A549 (cell line): ENCODE data around the gene TRIM3. TPM values are rescaled to one million over a fixed set of nuclear protein-coding genes. Genes with fewer than 3 reads are reported as not detected.

Experiments
- ATAC-seq, 2 experiments: fragments of 200-7000 bp in 1 of 2; fragments of >200 bp in 1 of 2; cut with Nextera tagmentation in 1 of 2; cut with Tn5 transposase in 1 of 2; 3 replicates each; pipeline versions ENCODE4 v1.8.0 to v1.9.1; 2018 to 2020; ENCODE audit warnings: mild to moderate bottlenecking in 1 of 2, moderate library complexity in 1 of 2
- CTCF ChIA-PET: fragments of 300-600 bp; sonication (Branson Sonifier 250); formaldehyde crosslinking; extraction: SDS; loops from one replicate; lab custom pipeline; 2021; ENCODE audit warnings: antibody characterized with exemption, inconsistent platforms; lab: Yijun Ruan, JAX
- POLR2A ChIA-PET: fragments of 350-600 bp; formaldehyde crosslinking; extraction: SDS; loops from one replicate; lab custom pipeline; 2021; ENCODE audit warnings: antibody characterized with exemption, inconsistent platforms; lab: Yijun Ruan, JAX
- DNase-seq, 2 experiments: peaks; one replicate each; pipeline versions ENCODE4 v3.0.0 to v3.0.0-alpha.2; 2011 to 2016; ENCODE audit warnings: low read depth in 1 of 2, low spot score in 1 of 2
- FAIRE-seq: peaks from 2 replicates; lab custom pipeline; 2011; peaks lifted over from hg19 to GRCh38; lab: Jason Lieb, UNC
- H3K27ac ChIP-seq, 2 experiments: fragments of >200 bp; sonication (Bioruptor Twin); formaldehyde crosslinking; 3 replicates each; pipeline ENCODE4 v1.5.1; 2016 to 2017
- H3K4me1 ChIP-seq: fragments of >200 bp; sonication (Bioruptor Twin); formaldehyde crosslinking; 3 replicates; pipeline ENCODE4 v1.6.1; 2016
- H3K4me2 ChIP-seq: fragments of >200 bp; sonication (Bioruptor Twin); formaldehyde crosslinking; 3 replicates; pipeline ENCODE4 v1.6.1; 2016
- H3K4me3 ChIP-seq: fragments of >200 bp; sonication (Bioruptor Twin); formaldehyde crosslinking; 3 replicates; pipeline ENCODE4 v1.5.1; 2016
- H3K9me3 ChIP-seq: fragments of >200 bp; sonication (Bioruptor Twin); formaldehyde crosslinking; 3 replicates; pipeline ENCODE4 v1.6.1; 2016
- ATOH8 ChIP-seq: fragments of 250-450 bp; sonication (Bioruptor Pico); IDR thresholded peaks from 2 replicates; pipeline ENCODE4 v1.5.0; 2020; ENCODE audit warnings: low read depth, mild to moderate bottlenecking, moderate library complexity
- BHLHE40 ChIP-seq: IDR thresholded peaks from 2 replicates; pipeline ENCODE4 v1.6.1; 2012; ENCODE audit warnings: low read depth, low read length, inconsistent platforms
- CHD2 ChIP-seq: fragments of 150-350 bp; IDR thresholded peaks from 2 replicates; pipeline ENCODE4 v1.6.1; 2014; ENCODE audit warnings: low read length; ENCODE audit not compliant: partially characterized antibody
- E2F6 ChIP-seq: IDR thresholded peaks from 2 replicates; pipeline ENCODE4 v1.6.1; 2012; ENCODE audit warnings: low read depth, borderline replicate concordance
- EHF ChIP-seq: fragments of 250-450 bp; sonication (Bioruptor Pico); IDR thresholded peaks from 2 replicates; pipeline ENCODE4 v1.5.0; 2020; ENCODE audit warnings: mild to moderate bottlenecking
- ESRRA ChIP-seq: fragments of 150-350 bp; IDR thresholded peaks from 2 replicates; pipeline ENCODE4 v1.6.1; 2014; ENCODE audit warnings: mild to moderate bottlenecking, low read length, borderline replicate concordance
- FOXS1 ChIP-seq: fragments of 250-450 bp; sonication (Bioruptor Pico); IDR thresholded peaks from 2 replicates; pipeline ENCODE4 v1.5.0; 2020; ENCODE audit warnings: mild to moderate bottlenecking, moderate library complexity
- JUN ChIP-seq, 2 experiments: fragments of >200 bp; sonication (Bioruptor Twin); formaldehyde crosslinking; IDR thresholded peaks; 2 replicates in 1 of 2; 3 replicates in 1 of 2; pipeline ENCODE4 v1.6.1; 2016 to 2017
- KDM1A ChIP-seq: fragments of 200-600 bp; sonication (generic); IDR thresholded peaks from 2 replicates; pipeline ENCODE4 v1.6.1; 2016; ENCODE audit warnings: low read depth, mild to moderate bottlenecking
- KDM5A ChIP-seq: fragments of 200-600 bp; sonication (generic); IDR thresholded peaks from 2 replicates; pipeline ENCODE4 v1.6.1; 2016; ENCODE audit warnings: antibody characterized with exemption, mild to moderate bottlenecking
- MAFK ChIP-seq: fragments of 450-650 bp; IDR thresholded peaks from 2 replicates; pipeline ENCODE4 v1.6.1; 2014; ENCODE audit not compliant: partially characterized antibody
- MYC ChIP-seq: IDR thresholded peaks from 2 replicates; pipeline ENCODE4 v1.6.1; 2012; ENCODE audit warnings: mild to moderate bottlenecking, inconsistent platforms, low read length, improper control_type of control experiment, borderline replicate concordance
- PHF8 ChIP-seq: fragments of 200-600 bp; sonication (generic); IDR thresholded peaks from 2 replicates; pipeline ENCODE4 v1.6.1; 2016; ENCODE audit warnings: low read depth, mild to moderate bottlenecking, antibody characterized with exemption, moderate library complexity, borderline replicate concordance
- POLR2A ChIP-seq: IDR thresholded peaks from 2 replicates; pipeline ENCODE4 v1.6.1; 2012; ENCODE audit warnings: mild to moderate bottlenecking, low read length
- RAD21 ChIP-seq, 2 experiments: fragments of >200 bp in 1 of 2; sonication (Bioruptor Twin) in 1 of 2; formaldehyde crosslinking in 1 of 2; IDR thresholded peaks in 1 of 2; conservative IDR thresholded peaks in 1 of 2; 2 replicates in 1 of 2; 3 replicates in 1 of 2; pipeline ENCODE4 v1.6.1; 2012 to 2018; ENCODE audit warnings: inconsistent platforms in 1 of 2
- RNF2 ChIP-seq: fragments of 200-600 bp; sonication (generic); IDR thresholded peaks from 2 replicates; pipeline ENCODE4 v1.6.1; 2016; ENCODE audit warnings: low read depth, mild to moderate bottlenecking, antibody characterized with exemption, moderate library complexity, borderline replicate concordance
- SREBF2 ChIP-seq: fragments of 450-650 bp; IDR thresholded peaks from 2 replicates; pipeline ENCODE4 v1.6.1; 2014; ENCODE audit warnings: mild to moderate bottlenecking, moderate library complexity
- TP53 ChIP-seq: fragments of 250-450 bp; sonication (Bioruptor Pico); IDR thresholded peaks from 2 replicates; pipeline ENCODE4 v1.5.0; 2021; ENCODE audit warnings: mild to moderate bottlenecking, moderate library complexity
- USF2 ChIP-seq: fragments of 450-650 bp; IDR thresholded peaks from 2 replicates; pipeline ENCODE4 v1.6.1; 2014; ENCODE audit warnings: antibody characterized with exemption
- ZNF302 ChIP-seq: fragments of 250-450 bp; sonication (Bioruptor Pico); IDR thresholded peaks from 2 replicates; pipeline ENCODE4 v1.9.0; 2021; ENCODE audit warnings: inconsistent platforms, mild to moderate bottlenecking, moderate library complexity
- ZSCAN20 ChIP-seq: fragments of 250-450 bp; sonication (Bioruptor Pico); IDR thresholded peaks from 2 replicates; pipeline ENCODE4 v1.8.0; 2022; ENCODE audit warnings: mild to moderate bottlenecking, moderate library complexity
- WGBS: methylation state at CpG from one replicate; pipeline ENCODE4 v1.1.6; 2017; ENCODE audit errors: missing lambda C conversion rate; 5-methylcytosine and 5-hydroxymethylcytosine counted together
- polyA plus RNA-seq, 4 experiments: library from polyadenylated mRNA; depleted of rRNA in 3 of 4; stranded (reverse); fragments of >200 nt; fragmentation: RNase III in 1 of 4; extraction: RNeasy Plus Mini Kit Qiagen cat#74134 plus additional on column Dnase treatment in 1 of 4; gene quantifications; 2 replicates in 3 of 4; 3 replicates in 1 of 4; pipeline ENCODE4 v1.2.3, GENCODE V29; 2011 to 2017

Gene TRIM3
- polyA plus RNA-seq, 2 of the 4 experiments (the other 2 are of a cell fraction), result 10.0 to 17.5 TPM

GRCh38 chr11:6404342-6405051 lies 69.2 kb downstream of the TRIM3 start:
- TF ChIP-seq POLR2A, result no peak
- TF ChIP-seq USF2, result no peak
- TF ChIP-seq E2F6, result no peak
- TF ChIP-seq MAFK, result no peak
- no peak overlapping the region for H3K4me3 ChIP-seq
- H3K4me2 ChIP-seq, result no peak overlapping the region
- POLR2A ChIA-PET, result no interaction called here
- H3K9me3 ChIP-seq, result no peaks in the 10 kb centered on the region
- DNase-seq (no peak), ATAC-seq (peak; percentile 22 to 29; a peak in 3 of 6 replicates), FAIRE-seq (no peak)
- H3K4me1 ChIP-seq, result no peaks in the 10 kb centered on the region
- CTCF ChIA-PET, result interaction anchor here (1.0 to 2.8 kb wide), 7 partner anchors 14 to 72 kb away, joined by 3 to 9 read pairs (median 4); partner anchors contain the start of gene SMPD1
- no peak overlapping the region for H3K27ac ChIP-seq
- 82% methylated on average over 15 of the region's 16 CpGs for WGBS

GRCh38 chr11:6403539-6403938 lies 70.2 kb downstream of the TRIM3 start:
- no peak for TF ChIP-seq JUN (IDR thresholded peaks at IDR 0.05)
- no peak for TF ChIP-seq ATOH8 (CRISPR knock-in tag)
- no peak for TF ChIP-seq PHF8
- TF ChIP-seq BHLHE40, result no peak
- TF ChIP-seq SREBF2, result no peak
- TF ChIP-seq ZNF302, result no peak
- TF ChIP-seq MYC, result no peak
- TF ChIP-seq CHD2, result no peak
- TF ChIP-seq EHF (CRISPR knock-in tag), result no peak
- TF ChIP-seq POLR2A, result no peak
- no peak for TF ChIP-seq ZSCAN20 (CRISPR knock-in tag)
- TF ChIP-seq ESRRA, result no peak
- no peak for TF ChIP-seq TP53 (CRISPR knock-in tag)
- no peak for TF ChIP-seq RAD21 (conservative IDR thresholded peaks at IDR 0.05 in 1 of 2, IDR thresholded peaks at IDR 0.05 in 1 of 2)
- no peak for TF ChIP-seq KDM1A
- TF ChIP-seq FOXS1 (CRISPR knock-in tag), result no peak
- TF ChIP-seq RNF2, result no peak
- TF ChIP-seq USF2, result no peak
- TF ChIP-seq KDM5A, result no peak
- TF ChIP-seq, all 56 proteins: peak for 0
- no peaks in the 10 kb centered on the region for H3K9me3 ChIP-seq
- H3K27ac ChIP-seq, result no peak overlapping the region
- no peak overlapping the region for H3K4me2 ChIP-seq
- CTCF ChIA-PET, result interaction anchor here (0.8 to 1.7 kb wide), 7 partner anchors 16 to 280 kb away, joined by 3 to 6 read pairs (median 3); partner anchors contain the start of gene MRPL17
- ATAC-seq, result no peak
- no peaks in the 10 kb centered on the region for H3K4me1 ChIP-seq
- FAIRE-seq, result no peak
- no peak for DNase-seq
- POLR2A ChIA-PET, result no interaction called here
- H3K4me3 ChIP-seq, result no peak overlapping the region
- 82% methylated on average over 3 of the region's 8 CpGs for WGBS
